NCI-H82 (cell line): ENCODE measurements around the gene IFFO2.
A peak's percentile ranks its signal among the peaks of the same experiment; 100 is the strongest.

ENCODE experiments used
- DNase-seq: peaks from one replicate; lab custom pipeline; 2025; lab: John Stamatoyannopoulos, UW

The IFFO2 gene

GRCh38 chr1:18956193-18957135 lies at the start of gene IFFO2:
TSS of gene IFFO2 (minus strand) at chr1:18956676. CDS start at chr1:18956332, 344 bp downstream.
- DNase-seq = peak; percentile 96

DNA sequence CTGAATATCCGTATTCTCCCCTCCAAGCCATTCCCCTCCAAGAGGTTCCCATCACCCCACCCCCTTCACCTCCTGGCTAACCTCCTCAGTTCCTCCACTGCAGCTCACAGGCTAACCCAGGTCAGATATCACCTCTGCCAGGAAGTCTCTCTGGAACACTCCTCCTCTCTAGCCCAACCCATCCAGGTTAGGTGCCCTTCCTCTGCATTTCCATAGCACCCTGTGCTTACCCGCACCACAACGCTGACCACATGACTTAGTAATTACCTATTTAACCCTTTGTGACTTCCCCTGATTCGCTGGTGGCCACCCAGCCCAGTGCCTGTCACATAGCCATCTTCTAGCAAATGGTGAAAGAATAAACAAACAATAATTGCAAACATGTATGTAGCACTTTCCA lies 49.5 kb upstream of the IFFO2 start:
- DNase-seq = no peak

DNA sequence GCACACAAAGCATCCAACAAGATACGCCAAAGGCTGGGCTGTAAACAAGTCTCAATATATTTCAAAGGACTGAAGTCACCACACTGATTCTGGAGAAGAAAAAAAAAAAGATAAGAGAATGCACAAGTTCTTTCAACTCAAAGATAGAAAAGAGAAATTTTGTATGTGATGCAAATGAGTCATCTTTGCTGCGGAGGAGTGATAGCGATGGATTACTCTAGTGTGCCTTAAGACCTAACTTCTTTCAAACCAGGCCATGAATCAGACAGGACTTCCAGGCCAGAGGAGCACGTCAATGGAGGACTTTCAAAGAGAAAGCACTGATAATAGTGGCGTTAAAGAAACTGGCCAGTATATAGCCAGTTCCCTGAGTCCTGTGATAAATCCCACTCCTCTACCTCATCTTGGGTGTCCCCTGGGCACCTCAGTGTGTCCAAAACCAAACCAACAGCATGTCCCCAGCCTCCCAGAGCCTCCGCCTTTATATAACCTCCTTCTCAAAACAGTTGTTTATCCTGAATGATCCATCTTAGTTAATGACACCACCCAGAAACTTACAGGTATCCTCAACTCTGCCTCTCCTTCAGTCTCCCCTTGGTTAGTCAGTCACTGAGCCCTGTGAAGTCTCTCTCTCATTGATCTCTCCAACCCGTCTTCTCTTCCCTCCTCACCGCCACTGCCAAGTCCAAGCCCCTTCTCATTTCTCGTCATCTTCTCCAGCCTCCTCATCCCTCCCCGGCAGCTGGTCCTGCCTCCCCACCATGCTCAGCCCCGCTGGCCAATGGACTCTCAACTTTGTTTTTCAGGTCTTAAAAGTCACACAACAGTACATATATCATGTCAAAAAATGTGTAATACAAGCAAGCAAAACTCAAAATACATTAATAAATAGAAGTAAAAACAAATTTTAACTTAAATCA lies 47.2 kb upstream of the IFFO2 start:
- DNase-seq = no peak

GRCh38 chr1:19000065-19000464 lies 43.6 kb upstream of the IFFO2 start:
- no peak for DNase-seq

DNA sequence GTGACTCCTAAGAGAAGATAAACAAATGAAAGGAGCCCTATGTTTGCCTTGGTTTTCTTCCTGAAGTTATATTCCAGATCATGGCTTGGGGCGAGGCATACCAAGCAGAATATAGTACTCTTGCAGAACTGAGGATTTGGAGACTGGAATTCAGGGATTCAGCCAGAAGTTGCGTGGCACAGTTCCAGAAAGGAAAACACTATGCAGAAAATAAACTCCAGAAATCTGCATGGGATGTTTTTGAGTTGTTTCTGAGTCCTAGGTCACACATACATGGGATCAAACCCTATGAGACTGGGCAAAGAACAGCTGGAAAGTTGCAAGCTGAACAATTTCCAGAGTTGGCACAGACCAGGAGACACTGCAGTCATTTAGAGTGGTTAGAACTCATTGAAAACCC lies 42.9 kb upstream of the IFFO2 start:
- no peak for DNase-seq

DNA sequence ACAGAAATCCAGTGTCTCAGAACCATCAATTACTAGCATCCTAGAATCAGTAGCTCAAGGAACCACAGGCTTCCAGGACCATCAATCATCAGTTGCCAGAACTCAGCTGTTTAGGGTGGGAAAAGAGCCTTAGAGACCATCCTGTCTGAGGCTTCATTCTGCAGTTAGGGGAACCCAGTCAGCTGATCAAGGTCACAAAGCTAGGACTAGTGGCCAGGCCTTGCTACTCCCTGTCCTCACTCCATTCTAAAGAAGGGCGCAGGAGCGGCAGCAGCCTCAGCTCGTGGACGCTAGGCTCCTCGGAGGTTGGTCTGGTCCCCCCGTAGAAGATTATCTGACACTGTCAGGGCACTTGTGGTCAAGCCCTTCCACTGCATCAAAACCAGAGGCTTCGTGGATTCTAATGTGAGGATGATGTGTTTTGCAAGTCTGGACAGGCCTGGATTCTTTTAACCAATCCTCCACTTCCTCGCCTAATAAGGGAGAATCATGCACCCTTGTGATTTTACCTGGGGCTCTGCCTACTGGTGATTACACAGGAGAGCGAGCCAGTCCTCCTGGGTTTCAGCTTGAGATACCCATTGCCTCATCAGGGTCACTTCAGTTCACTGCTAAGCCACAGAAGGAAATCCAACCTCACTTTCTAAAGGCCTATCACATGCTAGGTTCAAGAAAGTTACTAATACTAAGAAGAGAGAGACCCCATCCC lies 41.7 kb upstream of the IFFO2 start:
- DNase-seq = no peak

DNA sequence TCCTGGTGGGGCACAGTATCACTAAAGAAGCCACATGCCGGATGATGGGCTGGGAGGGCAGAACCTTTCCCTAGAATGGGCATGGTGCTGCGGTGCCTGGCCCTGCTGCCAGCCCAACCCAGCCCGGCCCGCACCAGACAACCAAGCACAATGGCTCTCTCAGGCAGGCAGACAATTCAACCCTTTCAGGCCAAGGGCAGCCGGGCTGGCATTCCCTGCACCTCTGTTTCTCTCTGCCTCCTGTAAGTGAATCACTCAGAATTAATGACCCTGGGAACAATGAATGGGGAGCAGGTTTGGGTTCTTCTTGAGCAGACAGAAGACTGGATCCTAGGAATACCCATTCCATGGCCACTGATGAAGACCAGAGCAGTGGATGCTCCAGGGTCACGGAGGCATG lies 41.0 kb upstream of the IFFO2 start:
- DNase-seq = no peak

DNA sequence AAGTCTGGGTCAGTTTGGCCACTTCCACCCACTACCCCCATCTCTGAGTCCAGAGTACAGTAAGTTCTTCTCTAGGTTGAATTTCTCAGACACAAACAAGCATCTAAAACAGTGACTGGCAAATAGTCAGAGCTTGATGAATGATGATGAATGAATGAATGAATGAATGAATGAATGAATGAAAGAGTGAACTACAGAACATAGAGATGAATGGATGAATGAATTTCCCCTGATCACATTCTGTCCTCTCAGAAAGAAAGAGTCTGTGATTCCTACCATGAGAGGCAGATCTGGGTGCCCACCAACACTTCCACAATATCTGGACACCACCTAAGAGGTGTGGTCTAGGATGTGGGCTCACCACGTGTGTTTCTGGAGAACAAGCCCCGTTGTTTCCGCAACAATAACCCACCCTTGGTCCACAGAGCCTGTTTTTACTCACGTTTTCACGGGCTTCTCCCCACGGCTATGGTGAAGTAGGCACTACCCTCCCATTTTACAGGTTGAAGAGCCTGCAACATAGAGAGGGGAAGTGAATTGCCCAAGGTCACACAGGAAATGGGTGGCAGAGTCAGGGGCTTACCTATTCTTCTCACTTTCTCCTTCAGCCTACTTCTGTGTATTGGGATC lies 40.2 kb upstream of the IFFO2 start:
- no peak for DNase-seq

- no peak for DNase-seq
Measured at GRCh38 chr1:18994381-18994780, 37.9 kb upstream of the IFFO2 start.

DNA sequence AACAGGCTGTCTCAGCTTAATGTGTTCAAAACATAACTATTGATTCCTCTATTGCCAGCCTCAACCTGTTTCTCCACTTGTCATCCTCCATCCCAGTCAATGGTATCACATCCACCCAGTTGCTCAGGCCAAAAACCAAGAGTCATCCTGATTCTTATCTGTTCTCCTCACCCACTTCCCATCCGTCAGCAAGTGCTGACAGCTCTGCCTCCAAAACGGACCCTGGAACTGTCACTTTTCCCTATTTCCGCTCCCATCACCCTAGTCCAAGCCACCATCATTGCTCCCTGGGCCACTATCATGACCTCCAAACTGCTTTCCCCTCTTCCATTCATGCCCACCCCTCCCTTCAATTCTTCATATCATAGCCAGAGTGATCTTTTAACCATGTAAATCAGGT lies 36.2 kb upstream of the IFFO2 start:
- DNase-seq = no peak

GRCh38 chr1:18991585-18991984 lies 35.1 kb upstream of the IFFO2 start:
- DNase-seq = no peak

DNA sequence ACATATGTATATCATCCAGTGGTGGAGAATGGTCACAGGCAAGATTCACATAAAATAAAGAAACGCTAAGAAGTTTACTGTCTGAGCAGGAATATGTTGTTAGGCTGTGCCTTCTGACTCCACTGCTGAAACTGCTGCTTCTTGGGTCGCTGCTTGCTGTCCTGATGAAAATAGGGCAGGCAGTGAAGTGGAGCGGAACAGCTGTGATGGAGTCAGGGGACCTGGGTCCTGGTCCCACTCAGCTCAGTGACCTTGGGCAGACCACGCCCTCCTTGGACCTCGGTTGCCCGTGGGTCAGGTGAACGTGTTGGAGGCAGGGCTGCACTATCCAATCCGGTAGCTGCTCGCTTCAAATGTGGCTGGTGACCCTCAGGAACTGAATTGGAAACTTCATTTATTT lies 33.4 kb upstream of the IFFO2 start:
- DNase-seq = no peak

- DNase-seq = no peak
Measured at GRCh38 chr1:18989176-18989799, 32.8 kb upstream of the IFFO2 start.

DNA sequence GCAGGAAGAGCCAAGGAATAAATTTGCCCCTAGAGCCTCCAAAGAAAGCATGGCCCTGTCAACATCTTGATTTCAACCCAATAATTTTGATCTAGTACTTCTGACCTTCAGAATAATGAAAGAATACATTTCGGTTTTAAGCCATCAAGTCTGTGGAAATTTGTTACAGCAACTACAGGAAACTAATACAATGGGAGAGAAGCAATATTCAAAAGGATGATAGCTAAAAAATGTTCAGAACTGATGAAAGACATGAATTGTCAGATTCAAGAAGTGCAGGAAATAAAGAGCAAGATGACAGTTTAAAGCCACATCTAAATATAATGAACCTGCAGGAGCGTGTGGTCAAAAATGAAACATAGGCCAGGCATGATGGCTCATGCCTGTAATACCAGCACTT lies 24.8 kb upstream of the IFFO2 start:
- no peak for DNase-seq

DNA sequence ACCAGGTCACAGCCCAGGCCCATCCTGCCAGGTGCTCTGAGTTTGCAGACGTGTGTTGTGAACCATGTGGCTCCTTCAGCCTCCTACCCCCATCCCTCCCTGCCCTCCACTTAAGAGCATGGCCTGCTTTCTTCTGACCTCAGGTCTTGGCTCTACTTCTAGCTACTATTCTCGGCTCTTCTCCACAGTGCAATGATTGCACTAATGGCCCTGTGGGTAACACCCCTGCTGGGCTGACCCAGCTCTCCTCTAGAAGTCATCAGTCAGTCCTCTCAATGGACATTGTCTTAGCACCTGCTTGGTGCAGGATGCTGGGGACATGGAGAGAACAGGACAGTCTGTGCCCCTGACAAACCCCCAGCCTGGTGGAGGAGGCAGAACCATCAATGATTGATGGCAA lies 22.2 kb upstream of the IFFO2 start:
- DNase-seq = no peak

DNA sequence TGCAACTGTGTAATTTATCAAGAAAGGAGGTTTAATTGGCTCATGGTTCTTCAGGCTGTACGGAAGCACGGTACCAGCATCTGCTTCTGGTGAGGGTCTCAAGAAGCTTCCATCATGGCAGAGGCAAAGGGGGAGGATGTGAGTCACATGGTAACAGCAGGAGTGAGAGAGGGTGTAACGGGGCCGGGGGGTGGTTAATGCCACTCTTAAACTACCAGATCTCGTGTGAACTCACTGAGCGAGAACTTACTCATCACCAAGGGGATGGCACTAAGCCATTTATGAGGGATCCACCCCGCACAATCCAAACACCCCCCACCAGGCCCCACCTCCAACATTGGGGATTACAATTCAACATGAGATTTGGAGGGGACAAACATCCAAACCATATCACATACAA lies 21.0 kb upstream of the IFFO2 start:
- DNase-seq = peak; percentile 28

GRCh38 chr1:18976096-18976495 lies 19.6 kb upstream of the IFFO2 start:
- DNase-seq = no peak

- DNase-seq = no peak
Measured at GRCh38 chr1:18974606-18975005, 18.1 kb upstream of the IFFO2 start.

DNA sequence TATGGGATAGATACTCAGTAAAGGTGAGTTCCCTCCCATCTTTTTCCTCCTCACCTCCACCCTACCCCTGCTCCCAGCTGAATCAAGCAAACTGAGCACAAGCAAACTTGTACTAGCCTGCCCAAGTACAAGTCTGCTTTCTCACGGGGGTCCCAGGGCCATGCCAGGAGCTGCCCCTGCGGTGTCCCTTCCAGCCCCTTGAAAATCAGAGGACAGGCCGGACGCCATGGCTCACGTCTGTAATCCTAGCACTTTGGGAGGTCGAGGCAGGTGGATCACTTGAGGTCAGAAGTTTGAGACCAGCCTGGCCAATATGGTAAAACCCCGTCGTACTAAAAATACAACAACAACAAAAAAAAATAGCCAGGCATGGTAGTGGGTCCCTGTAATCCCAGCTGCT lies 17.5 kb upstream of the IFFO2 start:
- no peak for DNase-seq

DNA sequence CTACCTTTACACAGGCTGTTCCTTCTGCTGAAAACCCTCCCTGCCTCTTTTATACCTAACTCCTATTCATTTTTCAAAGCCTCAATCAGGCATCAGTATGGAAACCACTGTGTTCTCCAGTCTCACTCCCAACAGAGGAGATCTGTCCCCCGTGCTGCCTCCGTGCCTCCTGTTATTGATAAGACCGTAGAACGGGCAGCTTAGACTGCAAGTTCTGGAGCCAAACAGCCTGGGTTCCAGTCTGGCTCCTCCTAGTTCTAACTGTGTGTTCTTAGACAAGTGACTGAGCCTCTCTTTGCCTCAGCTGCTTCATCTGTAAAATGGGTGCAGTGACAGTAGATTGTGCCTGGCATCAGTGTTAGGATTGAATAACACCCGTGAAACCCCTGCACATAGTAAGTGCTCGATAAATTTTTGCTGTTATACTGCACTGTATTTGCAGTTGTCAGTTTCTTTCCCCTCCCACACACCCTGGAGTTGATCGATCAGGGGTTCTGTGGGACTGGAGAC lies 17.0 kb upstream of the IFFO2 start:
- no peak for DNase-seq

DNA sequence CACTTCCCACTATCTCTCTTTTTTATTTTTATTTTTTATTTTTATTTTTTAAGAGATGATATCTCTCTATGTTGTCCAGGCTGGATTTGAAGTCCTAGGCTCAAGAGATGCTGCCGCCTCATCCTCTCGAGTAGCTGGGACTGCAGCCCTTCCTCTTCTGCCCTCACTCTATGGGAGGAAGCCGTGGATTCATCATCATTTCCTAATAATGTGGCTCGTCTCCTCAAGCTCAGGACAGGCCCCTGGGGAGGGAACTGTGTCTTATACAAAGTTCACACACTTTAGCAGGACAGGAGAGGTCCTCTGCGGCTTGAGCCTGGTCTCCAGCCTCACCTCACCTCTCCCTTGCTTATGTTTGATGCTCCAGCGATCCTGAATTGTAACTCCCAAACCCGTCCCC lies 16.5 kb upstream of the IFFO2 start:
- no peak for DNase-seq
